ENCODE data around the gene TMEM109.

Gene TMEM109

GRCh38 chr11:60946601-60947264 is 32.8 kb downstream of the TMEM109 start:
- DNase-seq, result no peak

GRCh38 chr11:60947700-60948099 is 33.7 kb downstream of the TMEM109 start:
- DNase-seq, result no peak

- DNase-seq, result no peak
These were observed 34.3 kb downstream of the TMEM109 start for GRCh38 chr11:60948250-60948649.

- DNase-seq, result no peak
These were observed 36.1 kb downstream of the TMEM109 start for GRCh38 chr11:60950024-60950423.

- DNase-seq, result peak; percentile 42
These were observed 37.1 kb downstream of the TMEM109 start for GRCh38 chr11:60950933-60951605.

GRCh38 chr11:60951606-60951903 is 37.6 kb downstream of the TMEM109 start:
- DNase-seq, result no peak

- peak; percentile 49 for DNase-seq
These were observed 38.2 kb downstream of the TMEM109 start, which contains the start of gene SLC15A3 for GRCh38 chr11:60951904-60952741. Gene SLC15A3 (minus strand): TSS chr11:60952176. CDS start chr11:60951551, 625 bp downstream.

GRCh38 chr11:60952742-60953170 is 38.8 kb downstream of the TMEM109 start:
- DNase-seq, result no peak

- no peak for DNase-seq
These were observed 39.8 kb downstream of the TMEM109 start for GRCh38 chr11:60953781-60954180.

GRCh38 chr11:60954421-60954820 is 40.5 kb downstream of the TMEM109 start:
- DNase-seq, result no peak

- no peak for DNase-seq
These were observed 41.6 kb downstream of the TMEM109 start for GRCh38 chr11:60955571-60955970.

- no peak for DNase-seq
These were observed 43.2 kb downstream of the TMEM109 start for GRCh38 chr11:60957188-60957587.

GRCh38 chr11:60959431-60959830 is 45.5 kb downstream of the TMEM109 start:
- DNase-seq, result no peak

GRCh38 chr11:60960405-60960804 is 46.4 kb downstream of the TMEM109 start:
- no peak for DNase-seq

- no peak for DNase-seq
These were observed 50.8 kb downstream of the TMEM109 start for GRCh38 chr11:60964801-60965200.

GRCh38 chr11:60966890-60967289 is 52.9 kb downstream of the TMEM109 start:
- no peak for DNase-seq

- DNase-seq, result no peak
These were observed 54.3 kb downstream of the TMEM109 start for GRCh38 chr11:60968223-60968622.

GRCh38 chr11:60970369-60970774 is 56.4 kb downstream of the TMEM109 start:
- peak; percentile 89 for DNase-seq

- no peak for DNase-seq
These were observed 56.9 kb downstream of the TMEM109 start for GRCh38 chr11:60970890-60971289.

- DNase-seq, result peak; percentile 74
These were observed 57.6 kb downstream of the TMEM109 start, which contains the start of gene CD6 for GRCh38 chr11:60971520-60971919. Gene CD6 (plus strand): TSS chr11:60971680. CDS start chr11:60971866, 186 bp downstream.

GRCh38 chr11:60972182-60973030 is 58.4 kb downstream of the TMEM109 start:
- no peak for DNase-seq

All from stimulated activated CD8-positive, alpha-beta memory T cell treated with anti-CD3 and anti-CD28 coated beads, Interleukin-4, amount 100 ng/mL, for 48 hours (primary cell).